ENCODE results near the gene ATP2A3. TPM values are rescaled to one million over a fixed set of nuclear protein-coding genes. Genes with fewer than 3 reads are reported as not detected.

The ATP2A3 gene
- 10 to 100 TPM in 3 of 4 donors, 1 to 10 TPM in 1; 8.5 to 60.7 (median 36.4) TPM for total RNA-seq

DNA sequence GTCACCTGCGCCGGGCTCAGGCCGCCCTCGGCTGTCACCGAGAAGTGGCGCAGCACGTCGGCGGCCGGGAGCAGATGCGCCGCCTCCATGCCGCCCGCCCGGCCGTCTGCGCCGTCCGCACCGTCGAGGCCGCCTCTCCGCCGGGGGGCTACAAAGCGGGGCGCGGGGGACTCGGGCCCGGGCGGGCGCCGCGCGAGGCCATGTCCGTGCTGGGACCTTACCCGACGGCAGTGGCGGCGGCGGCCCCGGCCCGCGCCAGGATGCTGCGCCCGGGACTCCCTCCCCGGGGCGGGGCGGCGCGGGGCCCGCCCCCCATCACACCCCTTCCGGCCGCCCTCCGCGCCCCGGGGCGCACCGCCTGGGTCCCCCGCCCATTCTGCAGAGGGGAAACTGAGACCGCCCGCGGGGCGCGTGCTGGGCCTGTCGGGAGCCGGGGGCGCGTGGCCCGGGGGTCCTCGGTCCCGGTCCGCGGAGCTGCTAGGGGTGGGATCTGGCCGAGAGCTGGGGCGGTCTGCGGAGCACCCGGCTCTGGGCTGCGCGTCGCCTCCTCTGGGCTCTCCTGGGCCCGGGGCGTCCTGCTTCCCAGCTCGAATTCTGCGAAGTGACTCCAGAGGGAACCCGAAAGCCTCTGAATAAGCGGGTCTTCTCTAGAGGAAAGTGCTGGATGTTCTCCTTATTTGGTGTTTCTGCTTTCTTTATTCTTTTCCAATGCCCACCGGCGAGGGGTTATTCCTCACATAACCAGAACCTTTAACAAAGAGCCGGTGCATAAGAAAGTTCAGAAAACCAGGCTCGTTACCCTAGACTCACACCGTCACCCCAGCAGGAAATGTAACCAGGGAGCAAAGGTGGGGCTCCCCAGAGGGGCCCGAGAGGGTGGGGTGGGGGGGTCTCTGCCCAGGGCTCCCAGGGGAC, at the start of gene ATP2A3:
Gene ATP2A3, minus strand, starts transcription at position 235 of the 915 bp plus-strand sequence. Its CDS starts 146 bp downstream, at position 89.
- no peak for TF ChIP-seq POLR2A (IDR thresholded peaks at IDR 0.05)
- TF ChIP-seq CTCF (IDR thresholded peaks at IDR 0.05) = no peak
- intact Hi-C loops (cut with DNase I; ENCODE audit: low total_unique reads) = no loop called here
- whole genome bisulfite sequencing, 2 donors = 0 to 1% methylated on average over 23 to 35 of the region's 92 CpGs
- DNase-seq (ENCODE audit: low spot score in 2 of 2) = no peak
- H3K4me3 ChIP-seq (ENCODE audit: low read depth, poor library complexity, severe bottlenecking) = peak within 1 kb of the TSS; percentile 23

- 91 to 93% methylated on average over 2 of the region's 2 CpGs for WGBS, 2 donors
- intact Hi-C loops (cut with DNase I; ENCODE audit: low total_unique reads) = no loop called here
- DNase-seq (ENCODE audit: low spot score in 2 of 2) = no peak
- no peak overlapping the region for H3K4me3 ChIP-seq (ENCODE audit: low read depth, poor library complexity, severe bottlenecking)
- TF ChIP-seq POLR2A (IDR thresholded peaks at IDR 0.05) (no peak), CTCF (IDR thresholded peaks at IDR 0.05) (no peak)
These were observed 46.5 kb upstream of the ATP2A3 start for GRCh38 chr17:4010754-4011153.

GRCh38 chr17:4009186-4009785, 45.0 kb upstream of the ATP2A3 start:
- no peak for DNase-seq (ENCODE audit: low spot score in 2 of 2)
- intact Hi-C loops (cut with DNase I; ENCODE audit: low total_unique reads) = no loop called here
- no peak overlapping the region for H3K4me3 ChIP-seq (ENCODE audit: low read depth, poor library complexity, severe bottlenecking)
- 87 to 91% methylated on average over 15 to 17 of the region's 17 CpGs for WGBS, 2 donors
- no peak for TF ChIP-seq POLR2A (IDR thresholded peaks at IDR 0.05)
- TF ChIP-seq CTCF (IDR thresholded peaks at IDR 0.05) = no peak

- TF ChIP-seq CTCF (IDR thresholded peaks at IDR 0.05) = no peak
- no peak for TF ChIP-seq POLR2A (IDR thresholded peaks at IDR 0.05)
- DNase-seq (ENCODE audit: low spot score in 2 of 2) = no peak
- 89 to 90% methylated on average over 26 of the region's 26 CpGs for WGBS, 2 donors
- no peak overlapping the region for H3K4me3 ChIP-seq (ENCODE audit: low read depth, poor library complexity, severe bottlenecking)
- intact Hi-C loops (cut with DNase I; ENCODE audit: low total_unique reads) = no loop called here
These were observed 44.4 kb upstream of the ATP2A3 start for GRCh38 chr17:4008441-4009185.

- 80% methylated on average over 6 of the region's 6 CpGs for WGBS, 2 donors
- TF ChIP-seq CTCF (IDR thresholded peaks at IDR 0.05) = no peak
- no peak for TF ChIP-seq POLR2A (IDR thresholded peaks at IDR 0.05)
- intact Hi-C loops (cut with DNase I; ENCODE audit: low total_unique reads) = no loop called here
- H3K4me3 ChIP-seq (ENCODE audit: low read depth, poor library complexity, severe bottlenecking) = no peak overlapping the region
- DNase-seq (ENCODE audit: low spot score in 2 of 2) = no peak
These were observed 43.8 kb upstream of the ATP2A3 start for GRCh38 chr17:4008082-4008435.
